IPS-NIHi7 (cell line): ENCODE data around the gene GADD45B.
A peak's percentile ranks its signal among the peaks of the same experiment; 100 is the strongest.
"Not testable (repeated sequence)": the region's sequence is repeated elsewhere in the genome, so short reads cannot be mapped to it uniquely, and the experiment has no call there.

Experiments
- DNase-seq: peaks from one replicate; pipeline ENCODE4 v3.0.0; 2012; ENCODE audit warnings: mixed read lengths; ENCODE audit errors: extremely low spot score

GADD45B gene

DNA sequence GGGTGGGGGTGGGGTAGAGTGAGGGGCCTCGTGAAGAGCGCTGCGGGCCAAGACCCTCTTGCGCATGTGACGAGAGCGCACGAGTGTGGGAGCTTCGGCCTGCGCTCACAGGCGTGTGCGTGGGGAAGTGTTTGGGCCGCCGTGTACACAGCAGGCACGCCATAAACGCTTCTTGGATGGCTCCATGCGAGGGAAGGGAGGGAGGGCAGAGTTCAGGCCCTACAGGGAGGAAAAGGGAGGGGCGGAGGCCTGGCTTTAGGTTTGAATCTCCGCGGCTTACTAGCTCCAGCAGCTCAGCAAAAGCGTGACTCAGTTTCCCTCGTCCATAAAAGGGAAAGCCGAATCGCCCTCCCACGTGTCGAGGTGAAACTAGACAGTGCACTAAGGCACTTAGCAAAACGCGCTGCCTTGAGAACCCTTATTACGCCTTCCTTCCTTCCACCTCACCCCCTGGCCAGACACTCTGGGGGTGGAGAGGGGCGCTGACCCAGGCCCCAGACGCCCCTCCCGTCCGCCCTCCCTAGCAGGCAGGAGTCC is 12.5 kb downstream of the GADD45B start:
- DNase-seq = no peak

DNA sequence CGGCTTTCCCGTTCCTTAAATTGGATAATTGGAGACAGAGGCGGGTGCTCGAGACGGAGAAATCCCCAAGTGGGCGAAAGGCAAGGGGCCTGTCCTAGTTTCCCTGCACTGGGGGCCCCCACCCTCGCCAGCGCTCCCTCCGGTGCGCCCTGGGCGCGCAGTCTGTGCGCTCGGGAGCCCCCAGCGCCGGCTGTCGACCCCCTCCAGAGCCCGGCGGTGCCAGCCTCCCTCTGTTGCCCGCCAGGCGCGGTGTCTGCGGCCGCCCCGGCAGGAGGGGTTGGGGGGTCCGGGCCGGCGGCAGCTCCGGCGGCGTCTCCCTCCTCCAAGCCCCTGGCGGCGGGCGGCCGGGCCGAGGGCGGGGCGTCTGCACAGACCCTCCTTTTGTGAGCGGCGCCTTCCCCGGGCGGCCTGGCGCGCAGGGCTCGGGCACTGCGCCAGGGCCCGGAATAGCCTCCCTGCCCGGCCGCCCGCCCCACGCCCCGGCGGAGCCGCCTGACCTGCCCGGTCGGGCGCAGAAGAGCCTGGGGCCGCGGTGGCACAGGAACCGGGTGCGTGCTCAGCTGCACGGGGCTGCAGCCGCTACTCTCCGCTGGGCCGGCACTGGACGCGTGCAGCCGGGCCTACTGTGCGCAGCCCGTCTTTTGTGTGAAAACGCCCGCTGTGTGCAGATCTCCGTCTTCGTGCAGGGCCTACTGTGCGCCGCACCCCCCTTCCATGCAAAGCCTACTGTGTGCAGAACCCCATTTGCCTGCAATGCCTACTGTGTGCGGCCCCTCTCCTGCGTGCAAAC is 13.2 kb downstream of the GADD45B start:
- DNase-seq = no peak

DNA sequence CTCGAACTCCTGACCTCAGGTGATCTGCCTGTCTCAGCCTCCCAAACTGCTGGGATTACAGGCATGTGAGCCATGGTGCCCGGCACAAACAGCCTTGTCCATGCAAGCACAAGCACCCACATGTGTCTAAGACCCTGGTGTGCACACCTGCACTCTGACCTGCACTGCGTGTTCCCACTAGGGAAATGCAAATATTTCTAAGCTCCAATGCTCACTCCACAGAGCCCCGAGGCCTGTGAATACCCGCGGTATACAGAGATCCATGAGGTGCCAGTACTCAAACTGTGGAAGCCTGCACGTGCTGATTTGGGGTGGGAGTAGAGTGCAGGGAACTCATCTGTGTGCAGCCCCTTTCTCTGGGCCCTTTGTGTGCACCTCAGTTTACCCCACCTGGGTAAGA is 14.7 kb downstream of the GADD45B start:
- no peak for DNase-seq

DNA sequence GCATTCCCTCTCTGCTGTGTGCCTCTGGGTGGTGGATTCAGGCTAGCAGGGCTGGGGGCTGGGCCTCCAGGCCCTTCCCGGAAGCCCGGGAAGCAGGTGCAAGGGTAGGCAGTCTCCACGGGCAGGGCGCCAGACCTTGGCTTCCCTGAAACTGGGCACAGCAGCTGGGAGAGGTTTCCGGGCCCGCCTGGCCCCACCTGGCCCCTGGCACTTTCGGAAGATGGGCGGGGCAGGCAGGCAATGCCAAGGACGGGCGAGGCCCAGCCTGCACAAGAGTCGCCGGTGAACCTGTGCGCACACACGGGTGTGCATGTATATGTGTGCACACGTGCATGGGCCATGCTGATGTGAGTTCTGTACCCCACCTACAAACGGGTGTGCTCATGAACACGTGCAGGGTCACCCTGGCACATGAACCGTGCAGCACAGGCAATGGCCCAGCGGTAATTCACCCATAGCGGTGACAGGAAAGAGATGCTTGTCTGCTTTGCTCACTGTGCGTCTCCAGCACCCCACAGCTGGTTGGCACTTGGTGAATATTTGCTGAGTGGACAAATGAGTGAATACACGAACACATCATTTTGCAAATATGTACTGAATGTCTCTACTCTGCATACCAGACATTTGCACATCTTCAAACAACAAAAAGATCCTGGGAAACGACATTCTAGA is 15.3 kb downstream of the GADD45B start:
- no peak for DNase-seq

DNA sequence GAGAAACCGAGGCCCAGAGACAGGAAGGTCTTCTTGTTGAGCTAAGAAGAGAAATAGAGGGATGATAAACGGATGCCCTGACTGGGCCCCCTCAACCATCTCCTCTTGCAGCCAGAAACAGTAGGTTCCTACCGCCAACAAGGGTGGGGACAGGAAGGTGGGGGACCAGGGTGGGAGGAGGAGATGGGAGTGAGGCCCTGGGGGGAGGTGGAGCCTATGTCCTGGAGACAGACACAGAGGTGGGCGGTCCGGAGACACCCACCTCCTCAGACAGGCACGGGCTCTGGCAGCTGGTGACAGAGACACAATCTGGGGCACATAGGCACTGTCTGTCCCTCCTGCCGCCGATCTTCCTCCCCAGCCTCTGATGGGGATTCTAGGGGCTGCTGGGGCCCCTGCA is 16.9 kb downstream of the GADD45B start:
- DNase-seq = no peak

DNA sequence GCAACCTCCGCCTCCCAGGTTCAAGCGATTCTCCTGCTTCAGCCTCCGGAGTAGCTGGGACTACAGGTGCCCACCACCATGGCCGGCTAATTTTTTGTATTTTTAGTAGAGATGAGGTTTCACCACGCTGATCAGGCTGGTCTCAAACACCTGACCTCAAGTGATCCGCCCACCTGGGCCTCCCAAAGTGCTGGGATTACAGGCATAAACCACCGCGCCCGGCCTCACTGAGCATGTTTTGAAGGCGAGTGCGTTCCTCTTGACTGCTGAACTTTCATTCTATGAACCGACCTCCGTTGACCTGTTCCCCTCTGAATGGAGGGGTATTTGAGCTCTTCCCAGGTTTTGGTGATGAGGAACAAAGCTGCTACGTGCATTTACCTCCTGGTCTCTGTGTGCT is 17.5 kb downstream of the GADD45B start:
- DNase-seq = not testable (repeated sequence)

DNA sequence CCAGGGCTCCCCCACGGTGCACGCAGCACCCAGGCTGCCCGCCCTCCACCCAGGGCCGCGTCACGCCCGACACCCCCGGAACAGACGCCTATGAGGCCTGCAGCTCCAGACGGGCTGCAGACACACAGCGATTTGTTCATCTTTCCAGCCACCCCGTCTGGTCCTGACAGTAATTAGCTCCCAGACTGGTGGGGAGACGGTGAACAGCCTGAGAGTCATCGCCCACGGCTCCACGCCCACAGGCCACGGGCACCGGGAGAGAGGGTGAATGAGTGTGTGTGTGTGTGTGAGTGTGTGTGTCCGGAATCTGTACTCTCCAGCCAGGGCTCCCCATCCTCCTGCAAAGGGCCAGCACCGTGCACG is 18.1 kb downstream of the GADD45B start:
- no peak for DNase-seq

DNA sequence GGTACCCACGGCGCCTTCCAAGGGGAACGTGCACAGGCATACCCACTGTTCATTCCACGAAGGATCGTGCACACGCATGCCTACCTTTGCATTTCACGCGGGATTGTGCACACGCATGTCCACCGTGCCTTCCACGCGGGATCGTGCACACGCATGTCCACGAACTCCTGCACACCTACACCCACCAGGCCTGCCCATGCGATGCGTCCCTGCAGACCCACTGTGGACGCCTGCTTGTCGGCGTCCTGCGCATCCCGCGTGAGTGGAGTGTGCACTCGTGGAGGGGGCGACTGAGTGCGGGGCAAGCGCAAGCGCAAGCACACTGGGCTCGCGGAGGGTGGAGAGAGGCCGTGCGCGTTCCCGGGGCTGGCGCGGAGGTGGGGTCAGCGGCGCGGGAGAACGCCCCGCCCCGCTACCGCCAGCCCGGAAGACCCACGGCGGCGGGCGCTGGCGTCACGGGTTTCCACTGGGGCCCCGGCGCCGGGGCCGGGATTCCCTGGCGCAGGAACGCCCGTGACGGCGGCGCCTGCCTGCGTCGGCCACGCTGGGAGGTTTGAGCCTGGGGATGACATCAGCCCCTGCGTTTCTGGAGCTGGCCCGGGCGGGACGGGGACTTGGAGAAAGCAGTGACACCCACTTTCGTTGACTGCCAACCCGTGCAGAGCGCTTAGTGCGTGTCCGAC is 18.7 kb downstream of the GADD45B start:
- DNase-seq = no peak

DNA sequence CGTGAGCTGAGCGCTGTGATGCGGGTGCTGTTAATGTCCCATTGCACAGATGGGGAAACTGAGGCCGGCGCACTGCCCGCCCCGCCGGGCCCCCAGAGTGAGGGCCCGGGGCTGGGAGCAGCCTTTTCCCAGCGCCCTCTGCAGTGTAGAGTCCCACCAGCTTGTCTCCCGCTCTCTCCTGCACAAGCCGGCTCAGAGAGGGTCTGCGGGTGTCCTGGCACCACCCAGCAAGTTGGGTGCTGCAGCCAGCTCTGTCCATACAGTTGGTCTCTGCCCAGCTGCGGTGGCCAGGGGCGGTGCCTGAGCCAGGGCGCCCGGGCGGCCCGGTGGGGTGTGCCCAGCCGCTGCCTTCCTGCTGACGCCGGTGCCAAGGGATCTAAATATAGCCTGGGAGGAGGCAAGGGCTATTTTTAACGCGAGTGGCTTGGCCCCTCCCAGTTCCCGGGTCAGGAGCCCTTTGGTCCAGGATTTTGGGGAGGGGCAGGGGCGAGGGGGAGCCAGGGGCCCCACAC is 19.3 kb downstream of the GADD45B start:
- DNase-seq = no peak

DNA sequence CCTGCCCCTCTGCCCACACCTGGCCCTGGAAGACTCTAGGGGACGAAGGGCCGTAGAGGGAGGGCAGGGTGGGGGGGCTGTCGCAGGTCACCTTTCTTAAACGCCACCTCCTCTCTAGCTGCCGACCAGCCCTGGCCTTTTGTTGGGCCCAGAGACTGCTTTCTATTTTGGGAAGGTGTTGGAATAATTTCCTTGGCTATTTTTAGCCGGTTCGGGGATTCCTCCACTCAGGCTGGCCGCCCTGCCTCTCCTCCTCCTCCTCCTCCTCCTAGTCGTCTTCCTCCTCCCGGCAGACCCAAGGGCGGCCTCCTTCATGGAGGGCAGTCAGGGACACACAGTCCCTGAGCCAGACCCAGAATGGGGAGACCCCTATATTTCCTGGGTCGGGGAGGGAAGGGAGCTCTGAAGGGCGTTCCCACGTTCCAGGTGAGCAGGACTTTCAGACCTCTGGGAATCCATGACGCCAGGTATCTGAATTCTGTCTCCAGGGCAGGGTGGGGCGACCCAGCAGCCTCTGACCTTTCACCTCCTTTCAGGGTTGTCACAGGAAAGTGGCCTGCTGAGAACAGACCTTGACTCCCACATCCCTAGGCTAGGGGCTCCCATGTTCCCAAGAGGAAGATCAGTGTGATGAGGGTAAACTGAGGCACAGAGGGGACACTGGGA is 19.9 kb downstream of the GADD45B start:
- no peak for DNase-seq

DNA sequence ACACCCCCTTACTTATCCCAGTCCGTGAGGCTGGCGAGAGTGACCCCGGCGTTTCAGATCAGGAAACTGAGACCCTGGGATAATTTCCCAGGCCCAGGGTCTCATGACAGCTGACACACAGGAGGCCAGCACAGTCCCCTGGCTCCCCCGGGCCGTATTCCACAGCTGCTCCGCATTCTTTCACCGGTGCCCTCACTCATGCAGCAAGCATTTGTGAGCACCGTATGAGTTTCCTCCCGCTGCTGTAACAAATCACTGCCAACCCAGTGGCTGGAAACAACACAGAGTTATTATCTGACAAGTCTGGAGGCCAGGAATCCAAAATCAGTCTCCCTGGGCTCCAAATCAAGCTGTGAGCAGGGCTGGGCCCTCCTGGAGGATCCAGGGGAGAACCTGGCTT is 21.3 kb downstream of the GADD45B start:
- no peak for DNase-seq

DNA sequence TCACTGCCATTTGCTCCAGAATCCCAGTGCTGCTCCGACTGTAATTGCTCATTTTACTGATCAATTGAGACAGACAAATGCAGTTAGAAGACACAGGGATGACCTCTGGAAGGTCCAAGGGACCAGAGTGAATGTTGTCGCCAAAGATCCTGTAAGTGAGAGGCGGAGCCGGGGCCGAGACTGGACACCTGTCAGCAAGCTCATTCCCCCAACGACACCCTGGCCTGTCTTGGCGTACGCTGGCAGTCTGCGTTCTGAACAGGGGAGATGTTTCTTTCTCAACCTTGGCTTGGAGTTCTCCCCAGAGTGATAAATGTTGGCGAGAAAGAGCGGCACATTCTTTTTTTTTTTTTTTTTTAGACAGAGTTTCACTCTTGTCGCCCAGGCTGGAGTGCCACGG is 24.2 kb downstream of the GADD45B start:
- no peak for DNase-seq

DNA sequence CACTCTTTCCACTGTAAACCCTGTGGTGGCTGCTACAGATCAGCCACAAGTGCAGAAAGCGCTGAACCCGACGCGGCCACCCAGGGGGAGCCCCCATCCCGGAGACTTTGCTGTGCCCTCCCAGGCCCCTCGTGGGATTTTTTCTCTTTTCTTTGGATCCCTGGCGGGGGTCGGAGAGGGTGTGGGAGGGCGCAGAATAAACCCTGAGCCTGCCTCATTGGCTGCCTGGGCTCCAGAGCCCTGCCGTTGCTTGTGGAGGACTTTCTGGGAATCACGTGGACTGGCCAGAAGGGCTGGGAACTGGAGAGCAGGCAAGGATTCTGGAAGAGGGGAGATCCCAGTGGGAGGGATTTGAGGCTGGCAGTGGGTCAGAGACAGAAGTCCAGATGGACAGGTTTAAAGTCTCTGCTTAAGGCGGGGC is 24.9 kb downstream of the GADD45B start:
- DNase-seq = no peak

DNA sequence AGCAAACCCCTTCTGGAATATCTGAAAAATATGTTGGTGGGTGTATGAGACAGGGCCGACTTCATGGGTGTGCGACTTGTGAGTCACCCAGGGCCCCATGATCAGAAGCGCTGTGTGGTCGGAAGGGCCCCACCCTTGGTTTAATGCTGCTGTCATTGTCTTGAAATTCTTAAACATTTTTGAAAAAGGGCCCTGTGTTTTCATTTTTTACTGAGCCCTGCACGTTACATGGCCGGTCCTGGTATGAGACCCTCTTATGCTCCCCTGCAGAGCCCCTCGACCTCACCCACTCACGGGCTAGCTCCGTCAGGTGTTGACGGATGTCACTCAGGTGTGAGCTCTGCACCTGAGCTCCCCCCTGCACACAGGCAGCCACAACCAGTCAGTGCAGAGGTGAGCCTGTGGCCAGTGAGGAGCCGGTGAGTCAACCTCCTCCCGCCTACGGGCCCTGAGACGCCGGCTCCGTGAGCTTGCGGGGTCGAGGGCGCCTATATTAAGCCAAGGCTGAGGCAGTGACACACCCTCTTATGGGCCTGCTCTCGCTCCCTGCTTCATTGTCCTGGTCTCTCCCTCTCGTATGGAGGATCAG is 27.7 kb downstream of the GADD45B start:
- DNase-seq = peak; percentile 72

DNA sequence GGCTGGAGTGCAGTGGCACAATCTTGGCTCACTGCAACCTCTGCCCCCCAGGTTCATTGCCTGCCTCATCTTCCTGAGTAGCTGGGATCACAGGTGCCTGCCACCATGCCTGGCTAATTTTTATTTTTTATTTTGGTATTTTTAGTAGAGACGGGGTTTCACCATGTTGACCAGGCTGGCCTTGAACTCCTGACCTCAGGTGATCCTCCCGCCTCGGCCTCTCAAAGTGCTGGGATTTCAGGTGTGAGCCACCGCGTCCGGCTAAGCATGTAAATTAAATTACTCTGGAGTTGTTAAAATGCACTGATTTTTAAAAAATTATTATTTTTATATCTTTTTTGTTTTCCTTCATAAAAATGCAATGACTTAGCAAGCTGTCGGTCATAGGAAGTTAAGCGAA is 30.7 kb downstream of the GADD45B start:
- not testable (repeated sequence) for DNase-seq

DNA sequence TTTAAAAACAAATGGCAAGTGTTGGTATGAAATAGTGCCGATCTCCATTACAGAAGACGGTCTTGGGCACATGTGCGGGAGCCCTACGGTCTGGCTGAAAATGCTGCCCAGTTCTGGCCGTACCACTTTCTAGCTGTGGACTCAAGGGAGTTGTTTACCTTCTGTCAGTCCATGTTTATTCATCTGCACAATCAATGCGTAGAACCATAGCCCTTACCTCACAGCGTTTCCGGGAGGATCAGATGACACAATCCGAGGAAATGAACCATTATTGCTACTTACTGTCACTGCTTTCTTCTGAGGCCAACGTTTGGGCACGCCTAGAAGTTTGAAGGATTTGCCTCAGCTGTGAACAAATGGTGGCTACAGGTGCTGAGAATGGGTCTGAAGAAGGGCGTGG is 31.2 kb downstream of the GADD45B start:
- DNase-seq = no peak

DNA sequence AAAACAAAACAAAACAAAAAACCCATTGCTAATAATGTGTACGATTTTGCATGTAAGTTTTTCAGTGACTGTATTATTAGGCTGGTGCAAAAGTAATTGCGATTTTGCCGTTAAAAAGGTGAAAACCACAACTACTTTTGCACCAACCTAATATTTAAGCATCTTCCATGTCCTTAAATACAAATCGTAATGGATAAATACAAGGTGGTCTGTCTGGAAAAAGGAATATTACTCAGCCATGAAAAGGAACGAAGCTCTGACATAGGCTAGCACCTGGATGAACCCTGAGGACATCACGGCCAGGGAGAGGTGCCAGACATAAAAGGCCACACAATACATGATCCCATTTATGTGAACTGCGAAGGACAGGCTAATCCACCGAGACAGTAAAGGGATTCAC is 33.2 kb downstream of the GADD45B start:
- DNase-seq = no peak

DNA sequence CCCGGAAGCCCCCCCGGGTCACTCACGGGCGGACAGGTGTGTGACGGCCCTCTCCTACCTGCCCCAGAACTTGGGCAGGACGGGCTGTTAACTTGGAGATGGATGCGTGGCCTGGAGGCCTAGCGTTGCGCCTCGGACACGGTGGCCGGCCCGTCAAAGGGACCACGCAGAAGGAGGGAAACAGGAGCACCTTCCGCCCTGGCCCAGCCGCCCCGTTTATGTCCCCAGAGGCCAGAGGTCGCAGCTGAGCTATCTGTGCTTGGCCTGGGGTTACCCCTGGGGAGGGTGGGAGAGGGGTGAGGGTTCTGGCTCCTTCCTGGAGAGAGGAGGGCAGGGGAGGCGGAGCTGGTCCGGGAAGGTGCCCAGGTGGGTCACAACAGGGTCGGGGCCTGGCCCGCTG is 35.6 kb downstream of the GADD45B start:
- DNase-seq = no peak

DNA sequence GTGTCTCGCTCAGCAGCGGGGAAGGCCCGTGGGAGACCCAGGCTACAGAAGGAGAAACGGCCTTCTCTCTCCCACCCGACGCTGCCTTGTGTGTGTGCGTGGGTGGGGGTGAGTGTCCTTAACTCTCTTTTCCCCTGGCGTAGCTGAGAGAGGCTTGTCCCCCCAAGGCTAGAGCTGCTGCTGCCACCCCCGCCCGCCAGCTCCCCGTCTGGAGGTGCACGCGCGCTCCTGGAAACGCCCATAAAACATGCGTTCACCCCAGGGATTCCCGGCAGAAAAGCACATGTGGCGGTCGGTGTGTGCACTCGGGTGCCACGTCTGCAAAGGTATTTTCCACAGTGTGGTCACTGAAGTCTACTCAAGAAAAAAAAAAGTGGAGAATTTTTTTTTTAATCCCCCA is 36.1 kb downstream of the GADD45B start:
- no peak for DNase-seq

DNA sequence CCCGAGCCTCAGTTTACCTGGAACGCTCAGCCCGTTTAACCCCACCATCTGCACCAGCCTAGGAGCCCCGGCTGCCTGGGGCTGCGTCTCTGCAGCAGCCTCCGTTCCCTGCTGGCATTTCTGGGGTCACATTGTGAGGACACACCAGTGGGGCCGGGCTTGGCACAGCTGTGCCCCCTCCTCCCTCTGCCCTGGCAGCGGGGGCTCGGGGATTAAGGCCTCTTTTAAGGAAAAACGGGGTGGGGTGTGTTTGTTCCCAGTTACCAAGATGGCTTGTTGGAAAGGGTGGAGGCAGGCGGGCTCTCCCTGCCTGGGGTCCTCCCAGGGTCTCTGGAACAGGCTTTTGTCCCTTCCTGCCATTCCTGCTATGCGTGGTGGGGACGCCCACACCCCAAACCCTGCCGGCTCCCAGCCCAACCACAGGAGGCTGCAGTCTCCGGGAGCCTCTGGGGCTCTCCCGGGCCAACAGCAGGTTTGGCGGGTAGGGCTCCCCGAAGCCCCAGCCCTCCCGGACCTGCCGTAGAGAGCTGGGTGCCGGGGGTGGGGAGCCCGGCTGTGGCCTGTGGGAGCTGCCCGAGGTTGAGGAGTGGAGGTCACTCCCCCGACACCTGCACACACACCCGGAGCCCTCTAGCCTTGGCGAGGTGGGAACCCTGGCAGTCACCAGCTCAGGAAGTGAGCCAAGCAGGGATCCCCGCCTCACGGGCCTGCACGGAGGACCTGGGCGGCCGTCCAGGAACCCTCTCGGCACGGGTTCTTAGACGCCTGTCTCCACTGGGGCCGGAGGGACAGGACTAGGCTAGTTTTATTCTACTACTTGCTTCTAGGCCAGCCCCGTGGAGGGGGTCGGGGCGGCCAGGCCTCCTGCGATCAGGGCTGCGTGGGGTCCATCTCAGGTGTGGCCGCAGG is 36.9 kb downstream of the GADD45B start:
- DNase-seq = no peak
